ENCODE measurements around the gene JAM3.

DNA sequence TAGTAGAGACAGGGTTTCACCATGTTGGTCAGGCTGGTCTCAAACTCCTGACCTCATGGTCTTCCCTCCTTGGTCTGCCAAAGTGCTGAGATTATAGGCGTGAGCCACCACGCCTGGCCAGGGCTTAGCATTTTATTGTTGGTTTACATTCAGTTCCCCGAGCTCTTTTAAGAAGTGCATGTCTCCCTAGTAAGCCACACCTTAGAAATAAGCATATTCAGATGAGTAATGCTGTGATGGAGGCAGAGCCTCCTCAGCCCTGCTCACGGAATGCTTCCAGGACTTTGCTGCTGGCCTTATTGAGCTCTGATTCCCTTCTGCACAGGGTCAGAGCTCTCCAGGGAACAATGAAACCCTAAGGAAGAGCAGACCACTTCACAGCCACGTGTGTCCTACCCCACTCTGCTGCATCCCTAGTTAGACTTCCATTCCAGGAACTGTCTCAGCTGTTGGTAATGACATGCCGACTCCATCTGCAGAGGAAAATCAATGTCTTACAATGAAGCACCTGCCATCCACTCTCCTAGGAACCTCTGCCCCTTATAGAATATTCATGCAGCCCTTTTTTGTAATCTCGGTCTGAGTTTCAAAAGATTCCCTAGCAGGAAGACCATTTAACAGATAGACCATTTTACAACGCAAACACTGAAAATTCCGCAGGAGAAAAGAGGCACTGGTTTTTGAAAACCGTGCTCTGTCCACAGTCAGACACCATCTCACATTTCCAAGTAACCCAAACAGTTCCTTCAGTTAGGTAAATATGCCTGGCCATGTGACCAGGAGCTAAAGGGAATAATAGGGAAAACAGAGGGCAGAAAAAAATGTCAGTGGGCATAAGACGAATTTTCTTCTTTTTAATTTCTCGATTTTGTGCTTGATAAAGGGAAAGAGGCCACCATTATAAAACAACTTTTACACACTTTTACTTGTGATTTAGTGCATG is 1.7 kb upstream of the JAM3 start:
- no peak for TF ChIP-seq SP1 (IDR thresholded peaks at IDR 0.05)
- no peak for TF ChIP-seq FOXA1 (IDR thresholded peaks at IDR 0.05)
